Coronary artery (tissue), 2 donors: ENCODE measurements around the gene VMP1.
A peak's percentile ranks its signal among the peaks of the same experiment; 100 is the strongest.

Experiments used
- DNase-seq: peaks from one replicate; pipeline ENCODE4 v3.0.0-alpha.2; 2017; ENCODE audit warnings: low spot score
- H3K27ac ChIP-seq, 2 donors: fragments of 200-600 bp; sonication (generic); one replicate each; pipeline ENCODE4 v1.5.1; 2016 to 2019
- H3K4me3 ChIP-seq: fragments of 200-600 bp; sonication (generic); 2 replicates; pipeline ENCODE4 v1.5.1; 2016; ENCODE audit warnings: mild to moderate bottlenecking, moderate library complexity
- CTCF ChIP-seq: fragments of 200-600 bp; sonication (generic); IDR thresholded peaks from one replicate; pipeline ENCODE4 v1.5.1; 2019; ENCODE audit warnings: antibody characterized with exemption

VMP1 gene

GRCh38 chr17:59722623-59723022, 15.2 kb downstream of the VMP1 start:
- no peak for TF ChIP-seq CTCF
- DNase-seq = no peak
- no peak overlapping the region for H3K4me3 ChIP-seq
- H3K27ac ChIP-seq = no peak overlapping the region

- H3K4me3 ChIP-seq = no peak overlapping the region
- no peak overlapping the region for H3K27ac ChIP-seq
- no peak for TF ChIP-seq CTCF
- DNase-seq = no peak
These were observed 15.6 kb downstream of the VMP1 start for GRCh38 chr17:59723041-59723440.

- no peak for TF ChIP-seq CTCF
- DNase-seq = no peak
- peak overlapping the region in 1 of 2 donors; percentile 12 for H3K27ac ChIP-seq
- H3K4me3 ChIP-seq = no peak overlapping the region
These were observed 16.2 kb downstream of the VMP1 start for GRCh38 chr17:59723607-59724006.

DNA sequence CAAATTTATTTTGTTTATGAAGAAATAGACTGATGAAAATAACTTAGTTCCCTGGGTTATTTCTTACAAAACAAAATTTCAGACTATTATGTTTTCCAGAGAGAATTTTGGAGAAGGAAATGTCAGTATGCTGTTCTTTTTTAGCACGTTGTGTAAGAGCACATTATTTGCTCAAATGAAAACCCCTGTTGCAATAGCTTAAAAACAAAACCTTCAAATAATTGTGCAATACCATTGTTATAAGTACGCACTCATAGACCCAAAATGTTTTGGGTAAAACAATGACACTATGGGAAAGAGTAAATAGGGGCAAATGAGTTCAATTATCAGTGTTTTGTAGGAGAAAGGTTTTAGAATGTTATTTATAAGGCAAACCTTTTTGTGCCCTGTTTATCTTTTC, 18.2 kb downstream of the VMP1 start:
- Histone ChIP-seq H3K27ac (peak overlapping the region in 1 of 2 donors; percentile 44), H3K4me3 (no peak overlapping the region)
- no peak for TF ChIP-seq CTCF
- no peak for DNase-seq

- no peak overlapping the region for H3K27ac ChIP-seq
- TF ChIP-seq CTCF = no peak
- DNase-seq = no peak
- H3K4me3 ChIP-seq = no peak overlapping the region
These were observed 20.5 kb downstream of the VMP1 start for GRCh38 chr17:59727817-59728533.

DNA sequence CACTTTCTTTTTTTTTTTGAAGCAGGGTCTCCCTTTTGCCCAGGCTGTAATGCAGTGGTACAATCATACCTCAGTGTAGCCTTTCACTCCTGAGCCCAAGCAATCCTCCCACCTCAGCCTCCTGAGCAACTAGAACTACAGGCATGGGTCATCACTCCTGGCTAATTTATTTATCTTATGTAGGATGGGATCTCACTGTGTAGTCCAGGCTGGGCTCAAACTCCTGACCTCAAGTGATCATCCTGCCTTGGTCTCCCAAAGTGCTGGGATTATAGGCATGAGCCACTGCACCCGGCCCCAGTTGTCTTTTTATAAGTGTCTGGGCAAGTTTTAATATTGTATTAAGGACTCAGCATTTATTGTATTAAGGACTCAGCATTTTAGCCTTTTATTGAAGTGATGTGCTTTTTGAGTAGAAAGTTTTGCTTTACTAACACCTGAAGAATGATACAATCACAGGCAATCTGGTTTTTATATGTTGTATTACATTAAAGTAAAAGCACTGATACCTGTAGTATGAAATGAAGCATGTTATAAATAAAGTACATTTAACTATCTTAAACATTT, 22.9 kb downstream of the VMP1 start:
- TF ChIP-seq CTCF = no peak
- DNase-seq = no peak
- Histone ChIP-seq H3K27ac (no peak overlapping the region), H3K4me3 (no peak overlapping the region)

DNA sequence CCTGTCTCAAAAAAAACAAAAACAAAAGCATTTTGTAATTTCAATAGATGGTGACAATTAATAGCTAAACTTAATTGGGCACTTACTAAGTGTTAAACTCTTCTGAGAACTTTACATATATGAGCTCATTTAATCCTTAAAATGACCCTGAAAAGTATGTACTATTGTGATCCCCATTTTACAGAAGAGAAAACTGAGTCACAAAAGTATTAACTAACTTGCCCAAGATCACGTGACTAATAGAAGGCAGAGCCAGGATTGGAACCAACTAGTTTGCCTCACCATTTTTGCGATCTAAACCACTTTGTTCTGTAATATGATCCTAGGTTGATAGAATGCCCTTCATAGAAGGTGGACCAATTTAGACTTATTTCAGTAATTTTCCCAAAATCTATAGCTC, 26.2 kb downstream of the VMP1 start:
- no peak for DNase-seq
- TF ChIP-seq CTCF = no peak
- no peak overlapping the region for H3K4me3 ChIP-seq
- H3K27ac ChIP-seq = no peak overlapping the region
